ENCODE results near the gene GM2A.

GRCh38 chr5:151254556-151254955 is 1.6 kb downstream of the GM2A start:
- no peak for TF ChIP-seq POLR2AphosphoS5 (IDR thresholded peaks at IDR 0.05)
- TF ChIP-seq, protein P1, sequence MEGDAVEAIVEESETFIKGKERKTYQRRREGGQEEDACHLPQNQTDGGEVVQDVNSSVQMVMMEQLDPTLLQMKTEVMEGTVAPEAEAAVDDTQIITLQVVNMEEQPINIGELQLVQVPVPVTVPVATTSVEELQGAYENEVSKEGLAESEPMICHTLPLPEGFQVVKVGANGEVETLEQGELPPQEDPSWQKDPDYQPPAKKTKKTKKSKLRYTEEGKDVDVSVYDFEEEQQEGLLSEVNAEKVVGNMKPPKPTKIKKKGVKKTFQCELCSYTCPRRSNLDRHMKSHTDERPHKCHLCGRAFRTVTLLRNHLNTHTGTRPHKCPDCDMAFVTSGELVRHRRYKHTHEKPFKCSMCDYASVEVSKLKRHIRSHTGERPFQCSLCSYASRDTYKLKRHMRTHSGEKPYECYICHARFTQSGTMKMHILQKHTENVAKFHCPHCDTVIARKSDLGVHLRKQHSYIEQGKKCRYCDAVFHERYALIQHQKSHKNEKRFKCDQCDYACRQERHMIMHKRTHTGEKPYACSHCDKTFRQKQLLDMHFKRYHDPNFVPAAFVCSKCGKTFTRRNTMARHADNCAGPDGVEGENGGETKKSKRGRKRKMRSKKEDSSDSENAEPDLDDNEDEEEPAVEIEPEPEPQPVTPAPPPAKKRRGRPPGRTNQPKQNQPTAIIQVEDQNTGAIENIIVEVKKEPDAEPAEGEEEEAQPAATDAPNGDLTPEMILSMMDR (IDR thresholded peaks at IDR 0.05; ENCODE audit: poor library complexity, severe bottlenecking) = no peak
- no peak for TF ChIP-seq TAF1 (IDR thresholded peaks at IDR 0.05; ENCODE audit: low read depth)
- TF ChIP-seq EZH2 (IDR thresholded peaks at IDR 0.05; ENCODE audit: borderline replicate concordance, insufficient read depth, low read length, poor library complexity, severe bottlenecking) = no peak
- no peak for TF ChIP-seq EP300 (conservative IDR thresholded peaks at IDR 0.05; ENCODE audit: poor library complexity, severe bottlenecking)
- TF ChIP-seq RAD21 (conservative IDR thresholded peaks at IDR 0.05) = no peak
- no peak for TF ChIP-seq MXI1 (conservative IDR thresholded peaks at IDR 0.05; ENCODE audit: poor library complexity, severe bottlenecking)
- no peak for TF ChIP-seq REST (IDR thresholded peaks at IDR 0.05; ENCODE audit: borderline replicate concordance)
- no peak for TF ChIP-seq SMC3 (conservative IDR thresholded peaks at IDR 0.05; ENCODE audit: poor library complexity)
